PC-9 (cell line): ENCODE results near the gene WNT4.

Experiments used
- EZH2 ChIP-seq: fragments of 200-600 bp; sonication (generic); IDR thresholded peaks from 2 replicates; pipeline ENCODE4 v1.8.0; 2017; ENCODE audit warnings: antibody characterized with exemption, low read depth
- TF ChIP-seq, protein P1 (sequence below): fragments of 200-600 bp; sonication (generic); conservative IDR thresholded peaks from 2 replicates; pipeline ENCODE4 v1.6.1; 2017; ENCODE audit warnings: mixed run types, antibody characterized with exemption, mild to moderate bottlenecking, moderate library complexity

DNA sequence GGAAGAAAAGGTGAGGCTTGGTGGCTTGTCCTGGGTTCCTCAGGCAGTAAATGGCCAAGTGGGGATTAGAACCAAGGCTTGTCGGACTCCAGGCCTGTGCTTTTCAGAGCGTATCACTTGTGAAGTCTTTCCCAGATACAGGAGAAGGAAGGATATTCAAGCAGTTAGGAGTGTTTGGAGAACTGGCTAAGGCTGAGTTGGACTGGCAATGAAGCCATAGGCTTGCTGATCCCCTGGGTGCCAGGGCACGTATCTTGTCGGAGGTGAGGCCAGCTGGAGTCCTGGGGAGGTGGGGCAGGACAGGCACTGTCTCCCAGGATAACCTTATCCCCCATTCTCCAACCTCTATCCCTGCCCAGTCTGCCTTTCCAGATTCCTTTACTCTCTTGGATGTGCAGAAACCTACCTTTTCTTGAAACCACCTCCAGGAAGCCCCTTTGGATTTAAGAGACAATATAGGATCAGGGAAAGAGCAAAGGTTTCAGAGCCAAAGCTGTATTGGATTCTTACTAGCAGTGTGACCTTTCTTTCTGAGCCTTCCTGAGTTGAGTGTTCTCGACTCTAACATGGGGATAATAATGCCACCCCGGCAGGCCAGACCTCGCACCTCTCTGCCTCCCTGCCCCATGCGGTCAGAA is 18.2 kb downstream of the WNT4 start:
- TF ChIP-seq, protein P1, sequence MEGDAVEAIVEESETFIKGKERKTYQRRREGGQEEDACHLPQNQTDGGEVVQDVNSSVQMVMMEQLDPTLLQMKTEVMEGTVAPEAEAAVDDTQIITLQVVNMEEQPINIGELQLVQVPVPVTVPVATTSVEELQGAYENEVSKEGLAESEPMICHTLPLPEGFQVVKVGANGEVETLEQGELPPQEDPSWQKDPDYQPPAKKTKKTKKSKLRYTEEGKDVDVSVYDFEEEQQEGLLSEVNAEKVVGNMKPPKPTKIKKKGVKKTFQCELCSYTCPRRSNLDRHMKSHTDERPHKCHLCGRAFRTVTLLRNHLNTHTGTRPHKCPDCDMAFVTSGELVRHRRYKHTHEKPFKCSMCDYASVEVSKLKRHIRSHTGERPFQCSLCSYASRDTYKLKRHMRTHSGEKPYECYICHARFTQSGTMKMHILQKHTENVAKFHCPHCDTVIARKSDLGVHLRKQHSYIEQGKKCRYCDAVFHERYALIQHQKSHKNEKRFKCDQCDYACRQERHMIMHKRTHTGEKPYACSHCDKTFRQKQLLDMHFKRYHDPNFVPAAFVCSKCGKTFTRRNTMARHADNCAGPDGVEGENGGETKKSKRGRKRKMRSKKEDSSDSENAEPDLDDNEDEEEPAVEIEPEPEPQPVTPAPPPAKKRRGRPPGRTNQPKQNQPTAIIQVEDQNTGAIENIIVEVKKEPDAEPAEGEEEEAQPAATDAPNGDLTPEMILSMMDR: no peak
- no peak for TF ChIP-seq EZH2
